Epithelial cell of prostate (primary cell): ENCODE results near the gene MYL5.
"Not testable (repeated sequence)": the region's sequence is repeated elsewhere in the genome, so short reads cannot be mapped to it uniquely, and the experiment has no call there.

Experiments
- DNase-seq: peaks from one replicate; pipeline ENCODE4 v3.0.0-alpha.2; 2011; ENCODE audit warnings: low read depth, low spot score
- H3K27ac ChIP-seq: fragments of 450-650 bp; 2 replicates; pipeline ENCODE4 v1.5.1; 2017; ENCODE audit warnings: mild to moderate bottlenecking

The MYL5 gene, protein sequence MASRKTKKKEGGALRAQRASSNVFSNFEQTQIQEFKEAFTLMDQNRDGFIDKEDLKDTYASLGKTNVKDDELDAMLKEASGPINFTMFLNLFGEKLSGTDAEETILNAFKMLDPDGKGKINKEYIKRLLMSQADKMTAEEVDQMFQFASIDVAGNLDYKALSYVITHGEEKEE

DNA sequence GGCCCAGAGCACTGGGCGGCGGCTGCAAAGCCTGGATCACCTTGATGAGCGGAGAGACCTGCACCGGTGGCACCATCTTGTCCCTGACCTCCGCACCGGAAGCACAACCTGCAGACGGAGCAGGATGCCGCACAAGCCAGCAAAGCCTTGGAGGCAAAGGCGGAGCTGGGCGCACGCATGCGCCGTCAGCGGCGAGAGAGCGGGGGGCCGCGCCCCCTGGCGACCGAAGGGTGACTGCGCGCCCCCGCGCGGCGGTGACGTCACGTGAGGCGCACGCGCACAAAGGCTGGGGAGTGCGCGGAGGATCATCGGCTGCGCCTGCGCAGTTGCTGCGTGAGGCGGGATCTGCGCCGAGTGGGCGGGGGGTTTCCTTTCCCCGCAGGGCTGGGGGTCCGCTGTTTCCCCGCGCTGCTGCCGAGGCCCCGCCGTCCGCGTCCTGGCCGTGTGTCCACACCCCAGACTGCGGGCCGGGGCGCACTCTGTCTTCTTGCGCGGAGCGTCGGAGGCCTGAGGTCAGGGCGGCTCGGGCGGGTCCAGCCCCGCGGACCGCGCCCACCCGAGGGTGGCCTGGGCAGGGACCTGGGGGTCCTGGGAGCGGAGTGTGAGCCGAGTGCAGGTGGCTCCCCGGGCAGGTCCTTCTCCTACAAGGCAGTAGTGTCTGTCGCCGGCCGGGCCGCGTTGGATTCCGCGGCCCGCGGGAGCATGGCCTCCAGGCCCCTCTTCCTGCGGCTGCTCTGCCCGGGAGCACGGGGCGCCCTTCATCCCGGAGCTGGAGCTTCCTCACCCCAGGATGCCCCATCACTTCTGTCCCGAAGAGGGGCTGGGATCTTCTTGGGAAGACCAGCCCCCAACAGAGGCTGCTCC, at the start of gene MYL5, which contains the start of gene ATP5ME:
MYL5 (plus strand) TSS at position 371 of the 864 bp plus-strand sequence. CDS start 3,485 bp downstream, outside the sequence.
ATP5ME (minus strand) TSS at position 105 of the 864 bp plus-strand sequence; CDS start at position 76, 29 bp downstream.
- peak; percentile 86 for DNase-seq

GRCh38 chr4:624705-625590, 49.4 kb upstream of the MYL5 start, which contains the start of gene PDE6B:
Gene PDE6B (plus strand): TSS chr4:625573. CDS start chr4:625627, 54 bp downstream.
- no peak for DNase-seq
- H3K27ac ChIP-seq = no peak within 1 kb of the TSS

More for the DNA sequence above, at the start of gene MYL5, which contains the start of gene ATP5ME:
- peak within 1 kb of the TSS; percentile 62 for H3K27ac ChIP-seq

- no peak for DNase-seq
- no peak overlapping the region for H3K27ac ChIP-seq
These were observed 48.6 kb upstream of the MYL5 start for GRCh38 chr4:625631-626161.

DNA sequence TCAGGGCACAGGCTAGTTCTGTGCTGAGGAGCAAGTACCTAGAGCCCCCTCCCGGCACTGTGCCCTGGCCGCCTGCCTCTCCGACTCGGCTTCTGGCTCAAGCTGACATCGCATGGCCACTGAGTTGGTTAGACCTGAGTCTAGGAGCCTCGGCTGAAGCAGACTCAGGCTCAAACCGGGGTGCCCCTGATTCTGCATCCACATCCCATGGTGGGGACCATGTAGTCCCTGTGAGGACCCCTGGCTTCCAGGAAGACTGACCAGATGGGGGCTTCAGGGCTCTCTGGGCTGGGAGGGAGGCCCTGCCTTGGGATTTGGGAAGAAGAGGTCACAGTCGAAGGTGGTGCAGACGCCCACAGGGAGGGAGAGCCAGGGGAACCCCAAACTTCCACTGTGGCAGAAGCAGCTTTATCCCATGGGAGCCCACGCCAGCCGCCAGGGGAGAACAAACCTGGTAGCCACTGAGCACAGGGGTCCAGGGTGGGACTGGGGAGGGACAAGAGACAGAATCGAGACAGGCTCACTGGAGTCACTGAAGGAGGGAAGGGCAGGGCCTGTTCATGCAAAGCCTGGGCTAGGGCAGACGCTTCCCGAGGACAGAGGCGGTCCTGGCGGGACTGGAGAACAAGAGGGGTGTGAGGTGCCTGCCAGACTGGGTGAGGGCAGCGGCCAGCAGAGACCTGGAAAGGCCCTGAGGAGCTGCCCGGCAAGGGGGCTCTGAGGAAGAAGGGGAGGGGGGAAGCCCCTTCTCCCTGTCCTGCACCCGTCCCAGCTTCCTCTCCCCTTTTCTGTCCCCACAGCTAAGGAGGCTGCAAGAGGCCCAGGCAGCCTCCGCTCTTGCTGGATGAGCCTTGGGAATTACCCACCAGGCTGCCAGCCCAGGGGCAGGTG, 47.9 kb upstream of the MYL5 start:
- DNase-seq = no peak
- no peak overlapping the region for H3K27ac ChIP-seq

DNA sequence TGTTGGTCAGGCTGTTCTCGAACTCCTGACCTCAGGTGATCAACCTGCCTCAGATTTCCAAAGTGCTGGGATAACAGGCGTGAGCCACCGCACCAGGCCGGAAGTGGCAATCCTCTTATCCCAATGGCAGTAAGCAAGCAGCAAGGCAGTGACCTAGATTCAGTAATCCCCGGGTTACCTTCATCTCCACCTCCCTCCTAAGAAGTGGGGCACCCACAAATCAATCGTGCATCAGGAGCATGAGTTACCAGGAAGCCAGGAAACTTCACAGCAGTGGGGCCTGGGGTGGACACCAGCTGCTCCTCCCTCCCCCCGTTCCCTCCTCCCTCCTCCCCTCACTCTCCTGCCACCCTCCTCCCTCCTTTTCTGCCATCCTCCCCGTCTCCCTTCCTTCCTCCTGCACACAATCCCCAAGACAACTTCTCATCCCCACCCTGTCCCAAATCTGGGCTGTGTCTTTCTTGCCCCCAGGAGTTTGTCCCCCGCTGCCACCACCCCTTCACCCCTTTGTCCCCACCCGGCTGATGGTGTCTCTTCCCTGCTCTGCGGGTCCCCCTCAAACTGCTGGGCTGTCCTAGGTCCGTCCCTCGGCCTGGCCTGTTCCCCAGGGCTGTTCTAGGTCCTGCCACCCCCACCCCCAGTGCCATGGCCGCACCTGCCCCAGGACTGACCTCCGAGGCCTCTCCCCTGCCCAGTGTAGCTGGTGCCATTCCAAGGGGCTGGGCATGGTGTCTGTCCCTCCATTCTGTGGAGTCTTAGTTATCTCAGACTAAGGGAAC, 46.8 kb upstream of the MYL5 start:
- no peak overlapping the region for H3K27ac ChIP-seq
- no peak for DNase-seq

DNA sequence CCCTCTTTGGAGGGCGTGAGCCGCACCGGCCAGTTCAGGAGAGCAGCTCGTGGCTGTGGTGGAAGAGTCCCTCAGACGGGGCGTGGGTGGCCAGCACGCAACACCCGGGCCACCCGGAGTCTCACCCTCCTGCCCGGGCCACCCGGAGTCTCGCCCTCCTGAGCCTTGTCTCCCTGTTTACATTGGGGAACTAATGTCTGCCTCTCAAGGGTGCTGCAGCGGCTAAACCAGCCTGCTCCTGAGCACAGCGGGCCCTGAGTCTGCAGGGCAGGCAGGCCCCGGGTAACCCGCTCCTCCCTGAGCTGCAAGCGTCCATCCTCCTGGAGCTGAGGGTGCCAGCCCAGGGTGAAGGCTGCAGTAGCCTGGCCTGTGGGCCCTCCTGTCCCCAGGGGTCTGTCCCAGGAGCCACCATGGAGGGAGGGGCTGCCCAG, 46.0 kb upstream of the MYL5 start:
- DNase-seq = no peak
- no peak overlapping the region for H3K27ac ChIP-seq

- DNase-seq = no peak
- H3K27ac ChIP-seq = no peak overlapping the region
These were observed 45.3 kb upstream of the MYL5 start for GRCh38 chr4:628821-629635.

DNA sequence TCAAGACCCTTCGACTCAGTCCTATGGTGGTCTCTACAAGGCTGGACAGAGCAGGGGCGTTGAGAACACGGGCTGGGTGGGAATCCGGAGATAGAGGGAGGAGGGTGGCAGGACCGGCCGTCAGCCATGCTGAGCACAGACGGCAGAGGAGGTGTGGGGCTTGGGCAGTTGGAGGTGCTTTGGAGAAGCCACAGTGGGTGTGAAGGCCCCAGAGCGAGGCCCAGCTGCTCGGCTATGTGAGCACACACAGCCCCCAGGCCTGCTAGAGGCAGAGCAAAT, 44.8 kb upstream of the MYL5 start:
- H3K27ac ChIP-seq = no peak overlapping the region
- DNase-seq = no peak

DNA sequence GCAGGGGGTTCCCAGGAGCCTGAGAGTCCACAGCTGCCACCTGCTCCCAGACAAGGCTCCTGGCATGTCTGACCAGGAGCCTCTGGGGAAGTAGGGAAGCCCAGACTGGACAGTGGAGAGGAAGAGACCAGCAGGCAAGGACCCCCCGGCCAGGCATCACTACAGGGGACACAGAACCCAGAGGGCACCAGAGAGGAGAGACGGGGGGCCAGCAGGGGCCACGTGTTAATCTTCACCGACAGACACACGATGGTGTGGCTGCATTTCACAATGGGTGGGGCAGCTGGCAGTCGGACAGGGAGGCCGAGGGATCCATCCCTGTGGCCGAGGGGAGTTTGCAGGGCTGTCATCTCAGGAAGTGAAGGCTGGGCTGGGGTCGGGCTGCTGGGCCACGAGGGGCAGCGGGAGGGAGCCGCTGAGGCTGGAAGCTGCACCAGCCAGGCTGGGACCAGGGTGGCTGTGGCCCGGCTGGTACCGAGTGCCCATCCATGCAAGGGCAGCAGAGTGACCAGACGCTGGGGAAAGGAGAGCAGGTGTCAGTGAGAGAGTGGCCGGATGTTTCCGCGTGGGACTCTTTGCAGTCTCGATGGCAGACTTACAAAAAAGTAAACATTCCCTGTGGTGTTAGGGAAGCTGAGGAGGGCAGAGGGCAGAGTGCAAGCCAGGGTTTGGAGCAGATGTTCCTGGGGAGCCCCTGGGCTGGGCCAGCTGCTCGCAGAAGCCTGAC, 44.3 kb upstream of the MYL5 start:
- DNase-seq = no peak
- no peak overlapping the region for H3K27ac ChIP-seq

GRCh38 chr4:630656-631055, 43.7 kb upstream of the MYL5 start:
- DNase-seq = no peak
- H3K27ac ChIP-seq = no peak overlapping the region

GRCh38 chr4:632196-632790, 42.0 kb upstream of the MYL5 start:
- H3K27ac ChIP-seq = no peak overlapping the region
- no peak for DNase-seq

GRCh38 chr4:632926-633325, 41.4 kb upstream of the MYL5 start:
- DNase-seq = no peak
- no peak overlapping the region for H3K27ac ChIP-seq

DNA sequence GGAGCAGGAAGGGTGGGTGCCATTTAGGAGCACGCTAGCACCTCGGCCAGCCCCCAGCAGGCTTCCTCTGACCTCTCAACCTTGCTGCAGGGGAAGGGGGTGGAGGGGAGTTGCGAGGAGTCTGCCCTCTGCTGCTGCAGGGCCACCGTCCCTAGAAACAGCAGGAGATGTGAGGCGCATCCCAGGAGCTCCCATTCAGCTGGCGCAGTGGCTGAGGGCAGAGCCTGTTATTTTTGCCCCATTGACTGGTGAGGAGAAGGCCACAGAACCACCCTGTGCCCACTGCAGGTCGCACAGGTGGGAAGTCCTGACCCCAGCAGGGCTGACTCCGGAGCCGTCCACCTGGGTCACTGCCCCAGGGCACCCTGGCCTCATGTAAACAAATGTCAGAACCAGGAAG, 40.9 kb upstream of the MYL5 start:
- H3K27ac ChIP-seq = no peak overlapping the region
- no peak for DNase-seq

- H3K27ac ChIP-seq = no peak overlapping the region
- no peak for DNase-seq
These were observed 40.3 kb upstream of the MYL5 start for GRCh38 chr4:633976-634598.

- DNase-seq = no peak
- no peak overlapping the region for H3K27ac ChIP-seq
These were observed 39.8 kb upstream of the MYL5 start for GRCh38 chr4:634599-634985.

GRCh38 chr4:635066-635835, 39.1 kb upstream of the MYL5 start:
- DNase-seq, H3K27ac ChIP-seq: not testable (repeated sequence)
